Measurements from ENCODE around the gene PODXL2. TPM values are rescaled to one million over a fixed set of nuclear protein-coding genes. Genes with fewer than 3 reads are reported as not detected.

The PODXL2 gene
- total RNA-seq, 1 experiment from 2014 or later: 5.7 TPM

DNA sequence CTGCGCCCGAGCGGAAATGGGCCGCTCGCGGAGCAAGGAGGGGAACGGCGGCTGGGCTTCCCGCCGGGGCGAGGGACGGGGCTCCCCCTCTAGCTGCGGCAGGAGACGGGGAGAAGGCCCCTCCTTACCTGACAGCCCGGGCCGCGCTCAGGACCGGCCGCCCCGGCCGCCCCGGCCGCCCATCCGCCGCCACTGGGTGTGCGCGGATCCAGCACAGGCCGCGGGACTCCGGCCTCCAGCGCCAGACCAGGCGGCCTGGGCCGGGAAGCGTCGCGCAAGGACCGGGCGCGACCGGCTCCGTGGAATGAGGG, 38.7 kb upstream of the PODXL2 start:
- H3K4me1 ChIP-seq (ENCODE audit: control insufficient read depth in 1 of 2, insufficient read depth in 2 of 2, low read length in 2 of 2): peaks cover 18 to 32% of the 10 kb centered on the region in 2 experiments
- no TSS peak for BruUV-seq (replicated peaks)
- peak overlapping the region; percentile 78 to 95 for H3K4me3 ChIP-seq (replicated peaks in 1 of 2; ENCODE audit: low read depth in 1 of 2, low read length in 2 of 2)
- H3K9me2 ChIP-seq (ENCODE audit: insufficient read depth): no peaks in the 10 kb centered on the region
- ChIA-PET CTCF (interaction anchor here (1.5 to 1.8 kb wide), 2 partner anchors 15 to 104 kb away, joined by 5 to 7 read pairs; no protein-coding TSS in a partner anchor), RAD21 (ENCODE audit: low non-redundant PET in 1 of 2, low total read pairs in 2 of 2, uncharacterized antibody in 2 of 2, unreplicated experiment in 2 of 2) (interaction anchor here in 1 of 2 experiments (0.7 kb wide), 1 partner anchor 367 kb away, joined by 4 read pairs; no protein-coding TSS in a partner anchor), POLR2A (no interaction called here)
- DNase-seq (ENCODE audit: low read depth, low spot score) (no peak), ATAC-seq (peak; percentile 37)
- intact Hi-C loops (cut with micrococcal nuclease): loop anchor here (10.0 kb wide), 2 partner anchors 465 to 545 kb away; partner anchors contain the start of gene SEC61A1
- peak overlapping the region; percentile 99 for H3K4me2 ChIP-seq (ENCODE audit: low read length)
- peak overlapping the region; percentile 97 for H3K27ac ChIP-seq (ENCODE audit: low read depth, low read length)
- H3K9ac ChIP-seq (ENCODE audit: low read length): peak overlapping the region; percentile 95
- H3K27me3 ChIP-seq (ENCODE audit: insufficient read depth, low read length): no peaks in the 10 kb centered on the region
- no peak overlapping the region for H2AFZ ChIP-seq (ENCODE audit: low read depth, low read length, poor library complexity, severe bottlenecking)
- H3K9me3 ChIP-seq (ENCODE audit: control insufficient read depth in 1 of 2, insufficient read depth in 1 of 2, low read depth in 1 of 2, low read length in 2 of 2): no peaks in the 10 kb centered on the region
- peaks cover 0 to 7% of the 10 kb centered on the region in 2 experiments; a peak in 1 of 4 replicates for H3K36me3 ChIP-seq (ENCODE audit: control insufficient read depth in 1 of 2, insufficient read depth in 2 of 2, low read length in 2 of 2)
- H3K79me2 ChIP-seq (ENCODE audit: insufficient read depth, low read length): peaks cover 50% of the 10 kb centered on the region
- TF ChIP-seq ZFX (IDR thresholded peaks at IDR 0.05): peak; percentile 98
- TF ChIP-seq EZH2 (IDR thresholded peaks at IDR 0.05): no peak
- no peaks in the 10 kb centered on the region for H4K20me1 ChIP-seq (ENCODE audit: insufficient read depth)

DNA sequence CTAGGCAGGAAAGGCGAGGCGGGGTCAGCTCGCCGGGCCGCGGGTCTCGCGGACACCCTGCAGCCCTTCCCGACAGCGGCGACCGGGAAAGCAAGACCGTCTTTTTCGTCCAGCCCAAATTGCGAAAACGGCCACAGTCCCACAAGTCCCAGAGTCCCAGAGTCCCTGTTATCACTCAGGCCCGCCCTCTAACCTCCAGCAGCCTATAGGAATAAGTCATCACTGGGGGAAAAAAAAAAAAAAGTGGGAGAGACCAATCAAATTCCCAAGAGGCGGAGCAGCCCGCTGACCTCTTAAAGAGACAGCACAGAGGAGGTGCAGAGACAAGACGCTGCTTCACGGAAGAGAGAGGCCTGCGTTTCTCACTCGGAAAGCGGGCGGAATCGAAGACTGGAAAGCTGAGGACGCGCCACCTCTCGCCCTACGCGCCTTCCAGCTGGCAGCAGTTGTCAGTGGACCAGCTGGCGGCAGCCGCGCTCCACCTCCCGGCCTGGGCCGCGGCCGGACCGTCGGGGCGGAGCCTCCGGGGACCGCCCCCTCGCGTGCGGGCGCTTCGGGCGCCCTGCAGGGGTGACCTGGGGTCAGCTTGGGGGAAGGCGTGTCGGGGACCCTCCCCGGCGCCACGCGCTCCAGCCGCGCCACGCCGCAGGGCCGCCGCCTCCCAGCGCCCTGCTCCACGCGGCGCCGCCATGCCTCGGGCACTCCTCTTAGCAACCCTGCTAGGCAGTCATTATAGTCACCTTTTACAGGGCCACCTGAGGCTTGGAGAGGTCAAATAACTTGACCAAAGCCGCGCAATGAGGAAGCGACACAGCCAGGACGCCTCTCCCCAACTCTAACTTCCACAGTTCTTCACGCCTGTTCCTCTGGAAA, 38.2 kb upstream of the PODXL2 start, which contains the start of gene TPRA1:
Gene TPRA1, minus strand, starts transcription at position 141 of the 873 bp plus-strand sequence. CDS start 10,587 bp downstream, outside the sequence.
- peak within 1 kb of the TSS; percentile 97 for H3K27ac ChIP-seq (ENCODE audit: low read depth, low read length)
- TF ChIP-seq ZFX (IDR thresholded peaks at IDR 0.05) (peak; percentile 57), EZH2 (IDR thresholded peaks at IDR 0.05) (no peak), POLR2A (IDR thresholded peaks at IDR 0.05; ENCODE audit: borderline replicate concordance, extremely low read depth, insufficient read depth, insufficient read length) (peak; percentile 80), POLR2AphosphoS5 (IDR thresholded peaks at IDR 0.05; ENCODE audit: low read depth, low read length) (peak; percentile 76)
- TF ChIP-seq, protein P1, sequence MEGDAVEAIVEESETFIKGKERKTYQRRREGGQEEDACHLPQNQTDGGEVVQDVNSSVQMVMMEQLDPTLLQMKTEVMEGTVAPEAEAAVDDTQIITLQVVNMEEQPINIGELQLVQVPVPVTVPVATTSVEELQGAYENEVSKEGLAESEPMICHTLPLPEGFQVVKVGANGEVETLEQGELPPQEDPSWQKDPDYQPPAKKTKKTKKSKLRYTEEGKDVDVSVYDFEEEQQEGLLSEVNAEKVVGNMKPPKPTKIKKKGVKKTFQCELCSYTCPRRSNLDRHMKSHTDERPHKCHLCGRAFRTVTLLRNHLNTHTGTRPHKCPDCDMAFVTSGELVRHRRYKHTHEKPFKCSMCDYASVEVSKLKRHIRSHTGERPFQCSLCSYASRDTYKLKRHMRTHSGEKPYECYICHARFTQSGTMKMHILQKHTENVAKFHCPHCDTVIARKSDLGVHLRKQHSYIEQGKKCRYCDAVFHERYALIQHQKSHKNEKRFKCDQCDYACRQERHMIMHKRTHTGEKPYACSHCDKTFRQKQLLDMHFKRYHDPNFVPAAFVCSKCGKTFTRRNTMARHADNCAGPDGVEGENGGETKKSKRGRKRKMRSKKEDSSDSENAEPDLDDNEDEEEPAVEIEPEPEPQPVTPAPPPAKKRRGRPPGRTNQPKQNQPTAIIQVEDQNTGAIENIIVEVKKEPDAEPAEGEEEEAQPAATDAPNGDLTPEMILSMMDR (IDR thresholded peaks at IDR 0.05 in 2 of 3, conservative IDR thresholded peaks at IDR 0.05 in 1 of 3; ENCODE audit: borderline replicate concordance in 1 of 3, insufficient read depth in 1 of 3, low read depth in 2 of 3, low read length in 2 of 3): no peak
- TF ChIP-seq, protein P2, sequence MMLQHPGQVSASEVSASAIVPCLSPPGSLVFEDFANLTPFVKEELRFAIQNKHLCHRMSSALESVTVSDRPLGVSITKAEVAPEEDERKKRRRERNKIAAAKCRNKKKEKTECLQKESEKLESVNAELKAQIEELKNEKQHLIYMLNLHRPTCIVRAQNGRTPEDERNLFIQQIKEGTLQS (IDR thresholded peaks at IDR 0.05): no peak
- no peaks in the 10 kb centered on the region for H3K9me2 ChIP-seq (ENCODE audit: insufficient read depth)
- ChIA-PET CTCF (interaction anchor here (1.5 to 1.8 kb wide), 2 partner anchors 16 to 103 kb away, joined by 5 to 7 read pairs; no protein-coding TSS in a partner anchor), POLR2A (no interaction called here), RAD21 (ENCODE audit: low non-redundant PET in 1 of 2, low total read pairs in 2 of 2, uncharacterized antibody in 2 of 2, unreplicated experiment in 2 of 2) (no interaction called here)
- H2AFZ ChIP-seq (ENCODE audit: low read depth, low read length, poor library complexity, severe bottlenecking): peak within 1 kb of the TSS; percentile 26
- peak within 1 kb of the TSS; percentile 95 for H3K9ac ChIP-seq (ENCODE audit: low read length)
- peak within 1 kb of the TSS; percentile 99 for H3K4me2 ChIP-seq (ENCODE audit: low read length)
- no peaks in the 10 kb centered on the region for H3K9me3 ChIP-seq (ENCODE audit: control insufficient read depth in 1 of 2, insufficient read depth in 1 of 2, low read depth in 1 of 2, low read length in 2 of 2)
- H3K79me2 ChIP-seq (ENCODE audit: insufficient read depth, low read length): peaks cover 44% of the 10 kb centered on the region
- peaks cover 0 to under 1% of the 10 kb centered on the region in 2 experiments; a peak in 1 of 4 replicates for H3K36me3 ChIP-seq (ENCODE audit: control insufficient read depth in 1 of 2, insufficient read depth in 2 of 2, low read length in 2 of 2)
- H4K20me1 ChIP-seq (ENCODE audit: insufficient read depth): no peaks in the 10 kb centered on the region
- H3K27me3 ChIP-seq (ENCODE audit: insufficient read depth, low read length): no peaks in the 10 kb centered on the region
- BruUV-seq (replicated peaks): no TSS peak
- ATAC-seq: peak; percentile 79
- intact Hi-C loops (cut with micrococcal nuclease): loop anchor here (10.0 kb wide), 2 partner anchors 464 to 544 kb away; partner anchors contain the start of gene SEC61A1
- peak within 1 kb of the TSS; percentile 78 to 95 for H3K4me3 ChIP-seq (replicated peaks in 1 of 2; ENCODE audit: low read depth in 1 of 2, low read length in 2 of 2)
- peaks cover 18 to 32% of the 10 kb centered on the region in 2 experiments for H3K4me1 ChIP-seq (ENCODE audit: control insufficient read depth in 1 of 2, insufficient read depth in 2 of 2, low read length in 2 of 2)
- peak; percentile 94 for DNase-seq (ENCODE audit: low read depth, low spot score)
